ENCODE results near the gene TIGD1.

Gene TIGD1

DNA sequence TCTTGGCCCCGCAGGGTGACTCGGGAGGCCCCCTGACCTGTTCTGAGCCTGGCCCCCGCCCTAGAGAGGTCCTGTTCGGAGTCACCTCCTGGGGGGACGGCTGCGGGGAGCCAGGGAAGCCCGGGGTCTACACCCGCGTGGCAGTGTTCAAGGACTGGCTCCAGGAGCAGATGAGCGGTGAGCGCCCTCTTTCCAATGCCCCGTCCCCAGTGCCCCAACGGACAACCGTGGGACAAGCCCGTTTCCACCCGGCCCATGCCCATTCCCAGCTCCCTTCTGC is 27.0 kb downstream of the TIGD1 start:
- Histone ChIP-seq H3K27me3 (ENCODE audit: control insufficient read depth, insufficient read depth, low read length) (peaks cover 3% of the 10 kb centered on the region), H3K36me3 (ENCODE audit: control insufficient read depth, insufficient read depth, low read length) (no peaks in the 10 kb centered on the region), H3K9ac (no peak overlapping the region), H3K4me1 (no peaks in the 10 kb centered on the region), H3K4me2 (ENCODE audit: low read length) (no peak overlapping the region), H3K79me2 (no peaks in the 10 kb centered on the region), H2AFZ (no peak overlapping the region), H3K4me3 (ENCODE audit: low read depth, low read length) (no peak overlapping the region), H3K27ac (no peak overlapping the region), H3K9me3 (ENCODE audit: control insufficient read depth, low read length) (no peaks in the 10 kb centered on the region)
- no peak for TF ChIP-seq CTCF (IDR thresholded peaks at IDR 0.05)

- Histone ChIP-seq H3K4me3 (ENCODE audit: low read depth, low read length) (no peak overlapping the region), H3K4me1 (no peaks in the 10 kb centered on the region), H3K79me2 (no peaks in the 10 kb centered on the region), H3K27ac (no peak overlapping the region), H3K27me3 (ENCODE audit: control insufficient read depth, insufficient read depth, low read length) (peaks cover 3% of the 10 kb centered on the region), H3K9me3 (ENCODE audit: control insufficient read depth, low read length) (no peaks in the 10 kb centered on the region), H3K9ac (no peak overlapping the region), H3K4me2 (ENCODE audit: low read length) (no peak overlapping the region), H3K36me3 (ENCODE audit: control insufficient read depth, insufficient read depth, low read length) (no peaks in the 10 kb centered on the region), H2AFZ (no peak overlapping the region)
- TF ChIP-seq CTCF (IDR thresholded peaks at IDR 0.05): no peak
These were observed 27.5 kb downstream of the TIGD1 start for GRCh38 chr2:232522623-232523401.

- Histone ChIP-seq H2AFZ (peak overlapping the region; percentile 68), H3K27ac (no peak overlapping the region), H3K27me3 (ENCODE audit: control insufficient read depth, insufficient read depth, low read length) (peaks cover 3% of the 10 kb centered on the region), H3K79me2 (no peaks in the 10 kb centered on the region), H3K9ac (no peak overlapping the region), H3K4me1 (no peaks in the 10 kb centered on the region), H3K4me2 (ENCODE audit: low read length) (peak overlapping the region; percentile 72), H3K9me3 (ENCODE audit: control insufficient read depth, low read length) (no peaks in the 10 kb centered on the region), H3K4me3 (ENCODE audit: low read depth, low read length) (no peak overlapping the region), H3K36me3 (ENCODE audit: control insufficient read depth, insufficient read depth, low read length) (no peaks in the 10 kb centered on the region)
- TF ChIP-seq CTCF (IDR thresholded peaks at IDR 0.05): peak; percentile 84
These were observed 28.3 kb downstream of the TIGD1 start for GRCh38 chr2:232521959-232522622.

DNA sequence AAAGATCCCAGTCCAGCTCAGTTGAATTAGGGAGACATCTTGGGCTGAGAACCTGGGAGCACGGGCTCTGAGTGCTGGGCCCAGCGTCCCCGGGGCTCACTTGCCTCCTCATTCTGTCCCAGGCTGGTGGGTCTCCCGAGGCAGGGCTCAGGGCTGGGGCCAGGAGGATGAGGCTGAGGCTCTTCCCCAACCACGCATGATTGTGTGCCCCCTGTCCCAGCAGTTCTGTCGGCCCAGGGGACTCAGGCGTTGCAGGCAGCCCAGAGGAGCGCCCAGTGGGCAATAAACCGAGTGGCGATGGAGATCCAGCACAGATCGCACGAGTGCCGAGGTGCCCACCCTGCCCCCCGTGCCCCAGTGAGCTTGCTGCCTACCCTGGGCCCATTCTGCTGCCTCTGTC is 29.3 kb downstream of the TIGD1 start:
- H3K4me3 ChIP-seq (ENCODE audit: low read depth, low read length): no peak overlapping the region
- no peak overlapping the region for H3K9ac ChIP-seq
- no peak overlapping the region for H2AFZ ChIP-seq
- no peaks in the 10 kb centered on the region for H3K4me1 ChIP-seq
- H3K4me2 ChIP-seq (ENCODE audit: low read length): no peak overlapping the region
- no peaks in the 10 kb centered on the region for H3K36me3 ChIP-seq (ENCODE audit: control insufficient read depth, insufficient read depth, low read length)
- TF ChIP-seq CTCF (IDR thresholded peaks at IDR 0.05): no peak
- peaks cover 3% of the 10 kb centered on the region for H3K27me3 ChIP-seq (ENCODE audit: control insufficient read depth, insufficient read depth, low read length)
- no peaks in the 10 kb centered on the region for H3K79me2 ChIP-seq
- no peak overlapping the region for H3K27ac ChIP-seq
- no peaks in the 10 kb centered on the region for H3K9me3 ChIP-seq (ENCODE audit: control insufficient read depth, low read length)

- H3K4me3 ChIP-seq (ENCODE audit: low read depth, low read length): no peak overlapping the region
- H2AFZ ChIP-seq: no peak overlapping the region
- no peaks in the 10 kb centered on the region for H3K36me3 ChIP-seq (ENCODE audit: control insufficient read depth, insufficient read depth, low read length)
- H3K9ac ChIP-seq: no peak overlapping the region
- no peak for TF ChIP-seq CTCF (IDR thresholded peaks at IDR 0.05)
- H3K4me1 ChIP-seq: no peaks in the 10 kb centered on the region
- no peak overlapping the region for H3K27ac ChIP-seq
- peaks cover 3% of the 10 kb centered on the region for H3K27me3 ChIP-seq (ENCODE audit: control insufficient read depth, insufficient read depth, low read length)
- H3K9me3 ChIP-seq (ENCODE audit: control insufficient read depth, low read length): no peaks in the 10 kb centered on the region
- H3K4me2 ChIP-seq (ENCODE audit: low read length): no peak overlapping the region
- H3K79me2 ChIP-seq: no peaks in the 10 kb centered on the region
These were observed 29.9 kb downstream of the TIGD1 start for GRCh38 chr2:232520489-232520888.
